IMR-90 (cell line): ENCODE measurements around the gene TTLL11. TPM values are rescaled to one million over a fixed set of nuclear protein-coding genes. Genes with fewer than 3 reads are reported as not detected.

Source experiments
- ATAC-seq: fragments of 200-7000 bp; cut with Tn5 transposase; 2 replicates; pipeline ENCODE4 v1.9.1; 2020; ENCODE audit warnings: low read depth, mild to moderate bottlenecking, moderate library complexity
- BruUV-seq: library from RNA; stranded (reverse); fragments of 400-500 nt; replicated peaks from 2 replicates; lab custom pipeline; 2021; lab: Mats Ljungman, UMichigan
- CTCF ChIA-PET: fragments of 300-600 bp; formaldehyde crosslinking; extraction: SDS; loops from one replicate; lab custom pipeline; 2021; ENCODE audit warnings: antibody characterized with exemption; lab: Yijun Ruan, JAX
- POLR2A ChIA-PET: fragments of 300-600 bp; sonication (Branson Sonifier 250); formaldehyde crosslinking; loops from one replicate; lab custom pipeline; 2022; ENCODE audit warnings: antibody characterized with exemption; ENCODE audit not compliant: unreplicated experiment; lab: Charles Lee
- DNase-seq: peaks from one replicate; pipeline ENCODE4 v3.0.0; 2013
- H2AFZ ChIP-seq: replicated peaks from 2 replicates; pipeline ENCODE3; 2013; ENCODE audit warnings: low read length, mild to moderate bottlenecking; ENCODE audit not compliant: poor library complexity
- H2AK5ac ChIP-seq: 2 replicates; pipeline ENCODE4 v1.6.1; 2013; ENCODE audit warnings: low read depth, low read length, inconsistent platforms
- H2AK9ac ChIP-seq: replicated peaks from 2 replicates; pipeline ENCODE3; 2013; ENCODE audit warnings: mild to moderate bottlenecking, low read depth, low read length, moderate library complexity; ENCODE audit not compliant: poor library complexity
- H2BK120ac ChIP-seq: 2 replicates; pipeline ENCODE4 v1.6.1; 2013; ENCODE audit warnings: low read depth, low read length, inconsistent platforms
- H2BK15ac ChIP-seq: 3 replicates; pipeline ENCODE4 v1.6.1; 2013; ENCODE audit warnings: low read depth, low read length, inconsistent platforms
- H2BK20ac ChIP-seq: 2 replicates; pipeline ENCODE4 v1.6.1; 2013; ENCODE audit warnings: low read depth, mild to moderate bottlenecking, inconsistent platforms, low read length, moderate library complexity
- H2BK5ac ChIP-seq: 2 replicates; pipeline ENCODE4 v1.6.1; 2013; ENCODE audit warnings: mild to moderate bottlenecking, low read depth, low read length, inconsistent platforms; ENCODE audit not compliant: poor library complexity, severe bottlenecking
- H3K14ac ChIP-seq: replicated peaks from 2 replicates; pipeline ENCODE4 v1.6.1; 2013; ENCODE audit warnings: low read depth, low read length, inconsistent platforms
- H3K18ac ChIP-seq: 2 replicates; pipeline ENCODE4 v1.6.1; 2013; ENCODE audit warnings: low read depth, low read length, control low read depth
- H3K23ac ChIP-seq: 2 replicates; pipeline ENCODE4 v1.6.1; 2013; ENCODE audit warnings: low read depth, low read length, inconsistent platforms
- H3K27ac ChIP-seq: 2 replicates; pipeline ENCODE4 v1.5.1; 2013; ENCODE audit warnings: mild to moderate bottlenecking, control low read depth, low read length; ENCODE audit not compliant: insufficient read depth
- H3K27me3 ChIP-seq: 2 replicates; pipeline ENCODE4 v1.6.1; 2013; ENCODE audit warnings: low read length; ENCODE audit not compliant: control insufficient read depth, insufficient read depth
- H3K36me3 ChIP-seq: 2 replicates; pipeline ENCODE4 v1.6.1; 2013; ENCODE audit warnings: low read length, mixed read lengths; ENCODE audit not compliant: control insufficient read depth, insufficient read depth
- H3K4ac ChIP-seq: 2 replicates; pipeline ENCODE4 v1.6.1; 2013; ENCODE audit warnings: low read depth, low read length, inconsistent platforms
- H3K4me1 ChIP-seq: 2 replicates; pipeline ENCODE4 v1.6.1; 2013; ENCODE audit warnings: low read length, mixed read lengths; ENCODE audit not compliant: control insufficient read depth, insufficient read depth
- H3K4me2 ChIP-seq: 2 replicates; pipeline ENCODE4 v1.6.1; 2013; ENCODE audit warnings: low read depth, mild to moderate bottlenecking, control low read depth, low read length, moderate library complexity
- H3K4me3 ChIP-seq: 2 replicates; pipeline ENCODE4 v1.5.1; 2013; ENCODE audit warnings: low read depth, mild to moderate bottlenecking, control low read depth, low read length, moderate library complexity; ENCODE audit not compliant: insufficient read depth
- H3K56ac ChIP-seq: 2 replicates; pipeline ENCODE4 v1.6.1; 2013; ENCODE audit warnings: low read length, inconsistent platforms; ENCODE audit not compliant: insufficient read depth; ENCODE audit errors: extremely low read depth
- H3K79me1 ChIP-seq, 2 experiments: 2 replicates each; pipeline ENCODE4 v1.6.1; 2013; ENCODE audit warnings: low read length in 2 of 2, inconsistent platforms in 1 of 2, low read depth in 1 of 2
- H3K9ac ChIP-seq: 2 replicates; pipeline ENCODE4 v1.6.1; 2013; ENCODE audit warnings: low read depth, low read length, control low read depth
- H3K9me1 ChIP-seq: 2 replicates; pipeline ENCODE4 v1.6.1; 2013; ENCODE audit warnings: low read length, inconsistent platforms; ENCODE audit not compliant: insufficient read depth
- H3K9me3 ChIP-seq: 2 replicates; pipeline ENCODE4 v1.6.1; 2013; ENCODE audit warnings: low read length; ENCODE audit not compliant: control insufficient read depth, insufficient read depth
- H4K20me1 ChIP-seq: 2 replicates; pipeline ENCODE4 v1.6.1; 2013; ENCODE audit warnings: low read length, inconsistent platforms; ENCODE audit not compliant: insufficient read depth
- H4K5ac ChIP-seq: 2 replicates; pipeline ENCODE4 v1.6.1; 2013; ENCODE audit warnings: mild to moderate bottlenecking, low read depth, low read length, control low read depth
- H4K8ac ChIP-seq, 2 experiments: 2 replicates each; pipeline ENCODE4 v1.6.1; 2013; ENCODE audit warnings: low read depth in 2 of 2, low read length in 2 of 2, control low read depth in 1 of 2, inconsistent platforms in 1 of 2
- H4K91ac ChIP-seq: 2 replicates; pipeline ENCODE4 v1.6.1; 2013; ENCODE audit warnings: low read depth, low read length, inconsistent platforms; ENCODE audit not compliant: insufficient read depth
- CHD1 ChIP-seq: IDR thresholded peaks from 2 replicates; pipeline ENCODE4 v1.6.1; 2012; ENCODE audit warnings: low read depth, low read length, improper control_type of control experiment
- CTCF ChIP-seq: conservative IDR thresholded peaks from 2 replicates; pipeline ENCODE4 v1.5.1; 2012; ENCODE audit warnings: mild to moderate bottlenecking, low read depth, low read length, improper control_type of control experiment
- FOS ChIP-seq: fragments of 150-350 bp; IDR thresholded peaks from 2 replicates; pipeline ENCODE4 v1.6.1; 2016; ENCODE audit warnings: low read depth, low read length
- MAZ ChIP-seq: IDR thresholded peaks from 2 replicates; pipeline ENCODE4 v1.6.1; 2012; ENCODE audit warnings: low read depth, mild to moderate bottlenecking, low read length, improper control_type of control experiment, moderate library complexity, borderline replicate concordance
- MXI1 ChIP-seq: IDR thresholded peaks from 2 replicates; pipeline ENCODE4 v1.6.1; 2012; ENCODE audit warnings: low read depth, mild to moderate bottlenecking, low read length, moderate library complexity, borderline replicate concordance
- POLR2A ChIP-seq: IDR thresholded peaks from 2 replicates; pipeline ENCODE4 v1.6.1; 2012; ENCODE audit warnings: mild to moderate bottlenecking, low read depth, low read length
- RAD21 ChIP-seq: IDR thresholded peaks from 2 replicates; pipeline ENCODE4 v1.6.1; 2012; ENCODE audit warnings: low read length, improper control_type of control experiment
- RCOR1 ChIP-seq: IDR thresholded peaks from 2 replicates; pipeline ENCODE4 v1.6.1; 2012; ENCODE audit warnings: mild to moderate bottlenecking, low read length, improper control_type of control experiment; ENCODE audit not compliant: insufficient replicate concordance
- SMC3 ChIP-seq: fragments of 150-350 bp; IDR thresholded peaks from 2 replicates; pipeline ENCODE4 v1.6.1; 2016; ENCODE audit warnings: low read depth, mild to moderate bottlenecking, antibody characterized with exemption, low read length, moderate library complexity
- WGBS, 2 experiments: methylation state at CpG; one replicate each; pipeline versions ENCODE4 v1.1.5 to v1.1.7; 2013; ENCODE audit warnings: missing lambda C conversion rate in 2 of 2; ENCODE audit not compliant: insufficient read length in 1 of 2; ENCODE audit errors: extremely low coverage in 2 of 2; 5-methylcytosine and 5-hydroxymethylcytosine counted together
- dilution Hi-C: fragments of 300-500 bp; cut with HindIII; formaldehyde crosslinking; loops from one replicate; pipeline ENCODE4 v1.14.3; 2018; ENCODE audit warnings: low sequenced_read_pairs; ENCODE audit not compliant: unreplicated experiment
- in situ Hi-C: fragments of 300-500 bp; cut with MboI; formaldehyde crosslinking; loops from 3 replicates; pipeline ENCODE4 v1.14.3; 2019; ENCODE audit warnings: low sequenced_read_pairs, inconsistent platforms, mixed read lengths
- intact Hi-C: fragments of 100-400 bp; cut with micrococcal nuclease; formaldehyde crosslinking; loops from 2 replicates; pipeline ENCODE4 v1.10.0; 2022
- polyA plus RNA-seq, 3 experiments: library from polyadenylated mRNA; depleted of rRNA; stranded (reverse); fragments of >200 nt; gene quantifications; 2 replicates each; pipeline ENCODE4 v1.2.3, GENCODE V29; 2012; ENCODE audit warnings: low replicate concordance in 1 of 3
- total RNA-seq: library from RNA; depleted of rRNA; stranded (reverse); fragments of >200 nt; gene quantifications from 2 replicates; pipeline ENCODE4 v1.2.3, GENCODE V29; 2012

Gene TTLL11
- total and polyA plus RNA-seq, 2 of the 4 experiments (the other 2 are of a cell fraction) = 2.0 to 4.6 TPM

- H2BK5ac ChIP-seq = peak overlapping the region; percentile 39
- H3K18ac ChIP-seq = no peak overlapping the region
- H4K5ac ChIP-seq = no peak overlapping the region
- no peak overlapping the region for H3K27ac ChIP-seq
- no peak overlapping the region for H3K23ac ChIP-seq
- CTCF ChIA-PET = interaction anchor here (0.5 to 3.7 kb wide), 20 partner anchors 14 to 579 kb away, joined by 3 to 43 read pairs (median 4); no protein-coding TSS in a partner anchor
- H3K9me3 ChIP-seq = no peaks in the 10 kb centered on the region
- WGBS, 2 experiments = 0% methylated on average over 1 of the region's 8 CpGs; no CpG with 5 or more reads in 1 of the 2 experiments
- peak; percentile 79 for ATAC-seq
- no peak overlapping the region for H3K4me3 ChIP-seq
- H3K36me3 ChIP-seq = no peaks in the 10 kb centered on the region
- peaks cover 13% of the 10 kb centered on the region for H3K4me1 ChIP-seq
- no peaks in the 10 kb centered on the region; the same call in 1 of the 2 replicates for H3K27me3 ChIP-seq
- dilution Hi-C loops = no loop called here
- peak overlapping the region; percentile 86 for H3K4ac ChIP-seq
- BruUV-seq = no TSS peak
- H3K79me1 ChIP-seq = no peaks in the 10 kb centered on the region
- no peaks in the 10 kb centered on the region for H4K20me1 ChIP-seq
- intact Hi-C loops = loop anchor here (1.0 to 2.0 kb wide), 3 partner anchors 225 to 686 kb away; no protein-coding TSS in a partner anchor
- H3K14ac ChIP-seq = 0 out of 2 replicates have a peak overlapping the region, but pooled peaks have one; percentile 12
- peak overlapping the region; percentile 82; the same call in 1 of the 2 replicates for H4K91ac ChIP-seq
- H2AFZ ChIP-seq = peak overlapping the region; percentile 87
- H2BK20ac ChIP-seq = peak overlapping the region; percentile 81
- H3K9ac ChIP-seq = no peak overlapping the region
- DNase-seq = peak; percentile 76
- H4K8ac ChIP-seq = peak overlapping the region in 1 of 2 experiments; percentile 95; a peak in 3 of 4 replicates
- TF ChIP-seq FOS (no peak), SMC3 (peak; percentile 100), RCOR1 (no peak), POLR2A (peak; percentile 70; the same call in 1 of the 2 replicates), MAZ (peak; percentile 37; the same call in 1 of the 2 replicates), MXI1 (0 out of 2 replicates have a peak, but pooled peaks have one; percentile 60), CTCF (peak; percentile 99), RAD21 (peak; percentile 99), CHD1 (no peak; the same call in 1 of the 2 replicates)
- peaks cover 7% of the 10 kb centered on the region for H3K9me1 ChIP-seq
- peak overlapping the region; percentile 90 for H2AK5ac ChIP-seq
- peak overlapping the region; percentile 74 for H2AK9ac ChIP-seq
- no peak overlapping the region for H3K56ac ChIP-seq
- peak overlapping the region; percentile 67 for H2BK15ac ChIP-seq
- H3K4me2 ChIP-seq = no peak overlapping the region
- in situ Hi-C loops = no loop called here
- peak overlapping the region; percentile 93; the same call in 1 of the 2 replicates for H2BK120ac ChIP-seq
- POLR2A ChIA-PET = interaction anchor here (1.3 kb wide), 1 partner anchor 225 kb away, joined by 5 read pairs; no protein-coding TSS in a partner anchor
Observed at GRCh38 chr9:122125158-122125508, 32.0 kb upstream of the TTLL11 start.
